HCT116 (cell line): ENCODE results near the gene CYP4A22. TPM values are rescaled to one million over a fixed set of nuclear protein-coding genes. Genes with fewer than 3 reads are reported as not detected.
A peak's percentile ranks its signal among the peaks of the same experiment; 100 is the strongest.

ENCODE experiments used
- ATAC-seq: fragments of 200-7000 bp; cut with Tn5 transposase; 2 replicates; pipeline ENCODE4 v1.9.1; 2020; ENCODE audit warnings: mild to moderate bottlenecking, moderate library complexity
- BruUV-seq: library from RNA; stranded (reverse); fragments of 400-500 nt; replicated peaks from 2 replicates; lab custom pipeline; 2021; lab: Mats Ljungman, UMichigan
- CTCF ChIA-PET: fragments of 300-600 bp; sonication (Branson Sonifier 250); formaldehyde crosslinking; loops from one replicate; lab custom pipeline; 2021; ENCODE audit warnings: antibody characterized with exemption; lab: Charles Lee
- POLR2A ChIA-PET: fragments of 300-600, 350-600 bp; sonication (Branson Sonifier 250); formaldehyde crosslinking; loops from one replicate; lab custom pipeline; 2021; ENCODE audit warnings: antibody characterized with exemption; lab: Charles Lee
- RAD21 ChIA-PET, 2 experiments: fragments of 300-600 bp; sonication (Branson Sonifier 250); formaldehyde crosslinking; loops; one replicate each; lab custom pipeline; 2023; ENCODE audit warnings: low total read pairs in 2 of 2; ENCODE audit not compliant: uncharacterized antibody in 2 of 2, unreplicated experiment in 2 of 2, low non-redundant PET in 1 of 2; lab: Charles Lee
- DNase-seq: peaks from one replicate; pipeline ENCODE4 v3.0.0-alpha.2; 2010; ENCODE audit warnings: low read depth, low spot score
- H2AFZ ChIP-seq: fragments of 200-600 bp; shearing (Covaris generic), sonication (generic); 2 replicates; pipeline ENCODE4 v1.6.1; 2017; ENCODE audit warnings: low read depth, mixed run types, mixed read lengths, antibody characterized with exemption, low read length; ENCODE audit not compliant: poor library complexity, severe bottlenecking
- H3K27ac ChIP-seq: 2 replicates; pipeline ENCODE4 v1.5.1; 2012; ENCODE audit warnings: low read depth, low read length
- H3K27me3 ChIP-seq: fragments of 200-600 bp; sonication (generic); 2 replicates; pipeline ENCODE4 v1.6.1; 2016; ENCODE audit warnings: mixed run types, low read length, mixed read lengths; ENCODE audit not compliant: insufficient read depth
- H3K36me3 ChIP-seq, 2 experiments: fragments of 200-500 bp in 1 of 2; fragments of 200-600 bp in 1 of 2; sonication (Bioruptor generic) in 1 of 2; sonication (generic) in 1 of 2; 2 replicates each; pipeline versions ENCODE4 v1.5.1 to v1.6.1; 2014 to 2016; ENCODE audit warnings: low read length in 2 of 2, inconsistent platforms in 1 of 2, mixed read lengths in 1 of 2, mixed run types in 1 of 2; ENCODE audit not compliant: insufficient read depth in 2 of 2, control insufficient read depth in 1 of 2
- H3K4me1 ChIP-seq, 2 experiments: fragments of 200-600 bp in 1 of 2; sonication (generic) in 1 of 2; 2 replicates each; pipeline versions ENCODE4 v1.5.1 to v1.6.1; 2012 to 2017; ENCODE audit warnings: low read length in 2 of 2, inconsistent platforms in 1 of 2, mild to moderate bottlenecking in 1 of 2, mixed read lengths in 1 of 2, mixed run types in 1 of 2, moderate library complexity in 1 of 2; ENCODE audit not compliant: insufficient read depth in 2 of 2, control insufficient read depth in 1 of 2
- H3K4me2 ChIP-seq: fragments of 200-600 bp; sonication (generic); 2 replicates; pipeline ENCODE4 v1.6.1; 2017; ENCODE audit warnings: mixed run types, low read length, mixed read lengths
- H3K4me3 ChIP-seq, 2 experiments: fragments of 200-600 bp in 1 of 2; sonication (generic) in 1 of 2; replicated peaks in 1 of 2; 2 replicates each; pipeline ENCODE4 v1.5.1; 2011 to 2016; ENCODE audit warnings: low read length in 2 of 2, control low read depth in 1 of 2, low read depth in 1 of 2, mild to moderate bottlenecking in 1 of 2, mixed read lengths in 1 of 2, mixed run types in 1 of 2
- H3K79me2 ChIP-seq: fragments of 200-600 bp; sonication (generic); 2 replicates; pipeline ENCODE4 v1.6.1; 2017; ENCODE audit warnings: mild to moderate bottlenecking, mixed run types, low read length, moderate library complexity, mixed read lengths; ENCODE audit not compliant: insufficient read depth
- H3K9ac ChIP-seq: fragments of 200-600 bp; sonication (generic); 2 replicates; pipeline ENCODE4 v1.6.1; 2016; ENCODE audit warnings: low read length, mixed read lengths
- H3K9me2 ChIP-seq: fragments of 200-600 bp; sonication (generic), shearing (Covaris generic); 2 replicates; pipeline ENCODE4 v1.6.1; 2017; ENCODE audit warnings: mixed run types, mild to moderate bottlenecking, moderate library complexity; ENCODE audit not compliant: insufficient read depth
- H3K9me3 ChIP-seq, 2 experiments: fragments of 200-500 bp in 1 of 2; fragments of 200-600 bp in 1 of 2; sonication (Bioruptor generic) in 1 of 2; sonication (generic) in 1 of 2; 2 replicates each; pipeline ENCODE4 v1.6.1; 2014 to 2017; ENCODE audit warnings: low read length in 2 of 2, mixed read lengths in 2 of 2, inconsistent platforms in 1 of 2, low read depth in 1 of 2, mild to moderate bottlenecking in 1 of 2, mixed run types in 1 of 2, moderate library complexity in 1 of 2; ENCODE audit not compliant: control insufficient read depth in 1 of 2, insufficient read depth in 1 of 2
- H4K20me1 ChIP-seq: fragments of 200-600 bp; sonication (generic), shearing (Covaris generic); 2 replicates; pipeline ENCODE4 v1.6.1; 2017; ENCODE audit warnings: mixed run types, mild to moderate bottlenecking, moderate library complexity; ENCODE audit not compliant: insufficient read depth
- ELF1 ChIP-seq: IDR thresholded peaks from 2 replicates; pipeline ENCODE4 v1.6.1; 2012; ENCODE audit warnings: low read depth, borderline replicate concordance
- FOSL1 ChIP-seq: IDR thresholded peaks from 2 replicates; pipeline ENCODE4 v1.6.1; 2012; ENCODE audit warnings: low read depth
- JUND ChIP-seq: IDR thresholded peaks from 2 replicates; pipeline ENCODE4 v1.6.1; 2012
- POLR2A ChIP-seq: IDR thresholded peaks from 2 replicates; pipeline ENCODE4 v1.7.0; 2011; ENCODE audit warnings: borderline replicate concordance; ENCODE audit not compliant: insufficient read depth, insufficient read length; ENCODE audit errors: extremely low read depth
- POLR2AphosphoS5 ChIP-seq: IDR thresholded peaks from 2 replicates; pipeline ENCODE4 v1.6.1; 2011; ENCODE audit warnings: mild to moderate bottlenecking, low read depth, low read length, moderate library complexity
- SP1 ChIP-seq: IDR thresholded peaks from 2 replicates; pipeline ENCODE4 v1.6.1; 2012; ENCODE audit warnings: low read depth
- SRF ChIP-seq: IDR thresholded peaks from 2 replicates; pipeline ENCODE4 v1.6.1; 2012; ENCODE audit warnings: low read depth
- ZNF274 ChIP-seq: fragments of 200-500 bp; sonication (Bioruptor generic); IDR thresholded peaks from 2 replicates; pipeline ENCODE4 v1.6.1; 2014; ENCODE audit warnings: mild to moderate bottlenecking, low read depth, low read length, inconsistent platforms
- intact Hi-C: fragments of 100-400 bp; cut with micrococcal nuclease; formaldehyde crosslinking; loops from 2 replicates; pipeline ENCODE4 v1.10.0; 2022
- total RNA-seq: library from RNA; stranded (reverse); gene quantifications from one replicate; pipeline ENCODE4 v1.2.1, GENCODE V29; 2021; ENCODE audit not compliant: unreplicated experiment
- TF ChIP-seq, protein P1 (sequence below), 3 experiments: fragments of 200-600 bp in 1 of 3; sonication (generic) in 1 of 3; IDR thresholded peaks in 2 of 3; conservative IDR thresholded peaks in 1 of 3; 2 replicates each; pipeline ENCODE4 v1.5.1; 2012 to 2017; ENCODE audit warnings: low read depth in 2 of 3, low read length in 2 of 3, antibody characterized with exemption in 1 of 3, borderline replicate concordance in 1 of 3, control low read depth in 1 of 3, mild to moderate bottlenecking in 1 of 3, mixed read lengths in 1 of 3, mixed run types in 1 of 3, moderate library complexity in 1 of 3; ENCODE audit not compliant: insufficient read depth in 1 of 3
- TF ChIP-seq, protein P2 (sequence below): IDR thresholded peaks from 2 replicates; pipeline ENCODE4 v1.6.1; 2012; ENCODE audit warnings: low read depth
- TF ChIP-seq, protein P3 (sequence below): IDR thresholded peaks from 2 replicates; pipeline ENCODE4 v1.6.1; 2012
- TF ChIP-seq, protein P4 (sequence below): IDR thresholded peaks from 2 replicates; pipeline ENCODE4 v1.6.1; 2012

CYP4A22 gene
- total RNA-seq, 1 experiment from 2014 or later, result not detected

DNA sequence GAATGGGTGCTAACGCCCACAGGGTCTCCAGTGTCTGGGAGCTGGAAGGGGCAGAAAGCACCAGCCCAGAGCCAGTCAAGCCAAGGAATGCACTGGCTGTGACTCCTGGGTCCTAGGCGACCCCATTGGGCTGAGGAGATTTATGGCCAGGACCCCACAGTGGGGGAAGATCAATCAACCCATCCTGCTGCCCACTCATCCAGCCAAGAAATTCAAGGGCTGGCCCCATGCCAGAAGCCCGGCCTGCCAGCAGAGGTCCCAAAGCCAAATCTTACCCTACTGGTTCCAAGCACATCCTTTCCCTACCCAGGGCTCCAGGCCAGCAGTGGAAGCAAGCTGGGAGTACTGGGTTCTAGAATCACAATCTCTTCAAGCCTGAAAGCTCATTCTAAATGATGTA, 59.4 kb downstream of the CYP4A22 start:
- H3K36me3 ChIP-seq, result no peaks in the 10 kb centered on the region
- no peak overlapping the region for H3K4me2 ChIP-seq
- intact Hi-C loops, result no loop called here
- H3K79me2 ChIP-seq, result no peaks in the 10 kb centered on the region
- peaks cover 3 to 15% of the 10 kb centered on the region in 2 experiments; a peak in 3 of 4 replicates for H3K4me1 ChIP-seq
- no peaks in the 10 kb centered on the region for H4K20me1 ChIP-seq
- no peak overlapping the region for H3K9ac ChIP-seq
- DNase-seq (no peak), ATAC-seq (no peak)
- ChIA-PET RAD21 (no interaction called here), CTCF (no interaction called here), POLR2A (no interaction called here)
- no peak overlapping the region for H2AFZ ChIP-seq
- H3K9me2 ChIP-seq, result no peaks in the 10 kb centered on the region
- no peak overlapping the region for H3K27ac ChIP-seq
- no TSS peak for BruUV-seq
- no peaks in the 10 kb centered on the region for H3K9me3 ChIP-seq
- TF ChIP-seq, protein P1, sequence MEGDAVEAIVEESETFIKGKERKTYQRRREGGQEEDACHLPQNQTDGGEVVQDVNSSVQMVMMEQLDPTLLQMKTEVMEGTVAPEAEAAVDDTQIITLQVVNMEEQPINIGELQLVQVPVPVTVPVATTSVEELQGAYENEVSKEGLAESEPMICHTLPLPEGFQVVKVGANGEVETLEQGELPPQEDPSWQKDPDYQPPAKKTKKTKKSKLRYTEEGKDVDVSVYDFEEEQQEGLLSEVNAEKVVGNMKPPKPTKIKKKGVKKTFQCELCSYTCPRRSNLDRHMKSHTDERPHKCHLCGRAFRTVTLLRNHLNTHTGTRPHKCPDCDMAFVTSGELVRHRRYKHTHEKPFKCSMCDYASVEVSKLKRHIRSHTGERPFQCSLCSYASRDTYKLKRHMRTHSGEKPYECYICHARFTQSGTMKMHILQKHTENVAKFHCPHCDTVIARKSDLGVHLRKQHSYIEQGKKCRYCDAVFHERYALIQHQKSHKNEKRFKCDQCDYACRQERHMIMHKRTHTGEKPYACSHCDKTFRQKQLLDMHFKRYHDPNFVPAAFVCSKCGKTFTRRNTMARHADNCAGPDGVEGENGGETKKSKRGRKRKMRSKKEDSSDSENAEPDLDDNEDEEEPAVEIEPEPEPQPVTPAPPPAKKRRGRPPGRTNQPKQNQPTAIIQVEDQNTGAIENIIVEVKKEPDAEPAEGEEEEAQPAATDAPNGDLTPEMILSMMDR (IDR thresholded peaks at IDR 0.05 in 2 of 3, conservative IDR thresholded peaks at IDR 0.05 in 1 of 3; ENCODE audit: borderline replicate concordance in 1 of 3, insufficient read depth in 1 of 3, low read depth in 2 of 3, low read length in 2 of 3), result 0 out of 6 replicates have a peak, but pooled peaks of 1 of the 3 experiments have one; percentile 6
- TF ChIP-seq SRF, result no peak
- no peak overlapping the region for H3K4me3 ChIP-seq
- no peaks in the 10 kb centered on the region for H3K27me3 ChIP-seq

DNA sequence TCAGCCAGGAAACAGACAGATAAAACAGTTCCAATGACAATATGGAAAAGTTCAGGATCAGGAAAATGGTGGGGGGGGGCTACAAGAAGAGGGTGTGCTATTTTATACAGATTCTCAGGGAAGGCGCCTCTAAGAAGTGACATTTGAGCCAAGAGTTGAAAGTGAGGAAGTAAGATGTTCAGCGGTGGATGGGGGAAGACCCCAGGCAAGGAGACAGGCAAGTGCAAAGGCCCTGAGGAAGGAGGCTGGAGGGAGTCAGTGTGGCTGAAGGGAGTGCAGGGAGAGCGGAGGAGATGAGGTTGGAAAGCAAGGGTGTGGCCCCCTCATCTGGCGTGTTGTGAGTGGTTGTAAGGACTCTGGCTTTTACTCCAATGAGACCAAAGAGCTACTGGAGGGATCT, 61.0 kb downstream of the CYP4A22 start:
- no peaks in the 10 kb centered on the region for H4K20me1 ChIP-seq
- no peaks in the 10 kb centered on the region for H3K9me2 ChIP-seq
- intact Hi-C loops, result no loop called here
- H2AFZ ChIP-seq, result no peak overlapping the region
- no peaks in the 10 kb centered on the region for H3K27me3 ChIP-seq
- no peak for DNase-seq
- no peak overlapping the region for H3K9ac ChIP-seq
- no peaks in the 10 kb centered on the region for H3K36me3 ChIP-seq
- peaks cover 0 to 3% of the 10 kb centered on the region in 2 experiments; a peak in 2 of 4 replicates for H3K4me1 ChIP-seq
- no peak overlapping the region for H3K4me3 ChIP-seq
- peaks cover 0 to 3% of the 10 kb centered on the region in 2 experiments; a peak in 2 of 4 replicates for H3K9me3 ChIP-seq
- ATAC-seq, result no peak
- no peak overlapping the region for H3K4me2 ChIP-seq
- RAD21 ChIA-PET, result no interaction called here
- no TSS peak for BruUV-seq
- POLR2A ChIA-PET, result no interaction called here
- CTCF ChIA-PET, result no interaction called here
- H3K79me2 ChIP-seq, result no peaks in the 10 kb centered on the region
- no peak overlapping the region for H3K27ac ChIP-seq
- TF ChIP-seq POLR2A (no peak), ELF1 (no peak), SP1 (no peak), SRF (no peak), FOSL1 (no peak), POLR2AphosphoS5 (no peak), ZNF274 (no peak), JUND (no peak)
- TF ChIP-seq, protein P2, sequence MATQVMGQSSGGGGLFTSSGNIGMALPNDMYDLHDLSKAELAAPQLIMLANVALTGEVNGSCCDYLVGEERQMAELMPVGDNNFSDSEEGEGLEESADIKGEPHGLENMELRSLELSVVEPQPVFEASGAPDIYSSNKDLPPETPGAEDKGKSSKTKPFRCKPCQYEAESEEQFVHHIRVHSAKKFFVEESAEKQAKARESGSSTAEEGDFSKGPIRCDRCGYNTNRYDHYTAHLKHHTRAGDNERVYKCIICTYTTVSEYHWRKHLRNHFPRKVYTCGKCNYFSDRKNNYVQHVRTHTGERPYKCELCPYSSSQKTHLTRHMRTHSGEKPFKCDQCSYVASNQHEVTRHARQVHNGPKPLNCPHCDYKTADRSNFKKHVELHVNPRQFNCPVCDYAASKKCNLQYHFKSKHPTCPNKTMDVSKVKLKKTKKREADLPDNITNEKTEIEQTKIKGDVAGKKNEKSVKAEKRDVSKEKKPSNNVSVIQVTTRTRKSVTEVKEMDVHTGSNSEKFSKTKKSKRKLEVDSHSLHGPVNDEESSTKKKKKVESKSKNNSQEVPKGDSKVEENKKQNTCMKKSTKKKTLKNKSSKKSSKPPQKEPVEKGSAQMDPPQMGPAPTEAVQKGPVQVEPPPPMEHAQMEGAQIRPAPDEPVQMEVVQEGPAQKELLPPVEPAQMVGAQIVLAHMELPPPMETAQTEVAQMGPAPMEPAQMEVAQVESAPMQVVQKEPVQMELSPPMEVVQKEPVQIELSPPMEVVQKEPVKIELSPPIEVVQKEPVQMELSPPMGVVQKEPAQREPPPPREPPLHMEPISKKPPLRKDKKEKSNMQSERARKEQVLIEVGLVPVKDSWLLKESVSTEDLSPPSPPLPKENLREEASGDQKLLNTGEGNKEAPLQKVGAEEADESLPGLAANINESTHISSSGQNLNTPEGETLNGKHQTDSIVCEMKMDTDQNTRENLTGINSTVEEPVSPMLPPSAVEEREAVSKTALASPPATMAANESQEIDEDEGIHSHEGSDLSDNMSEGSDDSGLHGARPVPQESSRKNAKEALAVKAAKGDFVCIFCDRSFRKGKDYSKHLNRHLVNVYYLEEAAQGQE, result no peak
- TF ChIP-seq, protein P3, sequence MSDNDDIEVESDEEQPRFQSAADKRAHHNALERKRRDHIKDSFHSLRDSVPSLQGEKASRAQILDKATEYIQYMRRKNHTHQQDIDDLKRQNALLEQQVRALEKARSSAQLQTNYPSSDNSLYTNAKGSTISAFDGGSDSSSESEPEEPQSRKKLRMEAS, result no peak
- TF ChIP-seq, protein P4, sequence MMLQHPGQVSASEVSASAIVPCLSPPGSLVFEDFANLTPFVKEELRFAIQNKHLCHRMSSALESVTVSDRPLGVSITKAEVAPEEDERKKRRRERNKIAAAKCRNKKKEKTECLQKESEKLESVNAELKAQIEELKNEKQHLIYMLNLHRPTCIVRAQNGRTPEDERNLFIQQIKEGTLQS, result no peak
- TF ChIP-seq, protein P1 (IDR thresholded peaks at IDR 0.05 in 2 of 3, conservative IDR thresholded peaks at IDR 0.05 in 1 of 3; ENCODE audit: borderline replicate concordance in 1 of 3, insufficient read depth in 1 of 3, low read depth in 2 of 3, low read length in 2 of 3), result no peak
